ENCODE results near the gene GINS2.

GRCh38 chr16:85649411-85650134, 39.2 kb downstream of the GINS2 start:
- TF ChIP-seq CREB5 (CRISPR knock-in tag; IDR thresholded peaks at IDR 0.05; ENCODE audit: low read depth) (no peak), ESRRG (CRISPR knock-in tag; IDR thresholded peaks at IDR 0.05) (no peak), ZFP30 (CRISPR knock-in tag; IDR thresholded peaks at IDR 0.05) (no peak), GLIS3 (CRISPR knock-in tag; IDR thresholded peaks at IDR 0.05) (no peak), ARNTL (CRISPR knock-in tag; IDR thresholded peaks at IDR 0.05; ENCODE audit: borderline replicate concordance, low read depth) (no peak), SNAI2 (CRISPR knock-in tag; IDR thresholded peaks at IDR 0.05) (no peak)
- TF ChIP-seq, protein P1, sequence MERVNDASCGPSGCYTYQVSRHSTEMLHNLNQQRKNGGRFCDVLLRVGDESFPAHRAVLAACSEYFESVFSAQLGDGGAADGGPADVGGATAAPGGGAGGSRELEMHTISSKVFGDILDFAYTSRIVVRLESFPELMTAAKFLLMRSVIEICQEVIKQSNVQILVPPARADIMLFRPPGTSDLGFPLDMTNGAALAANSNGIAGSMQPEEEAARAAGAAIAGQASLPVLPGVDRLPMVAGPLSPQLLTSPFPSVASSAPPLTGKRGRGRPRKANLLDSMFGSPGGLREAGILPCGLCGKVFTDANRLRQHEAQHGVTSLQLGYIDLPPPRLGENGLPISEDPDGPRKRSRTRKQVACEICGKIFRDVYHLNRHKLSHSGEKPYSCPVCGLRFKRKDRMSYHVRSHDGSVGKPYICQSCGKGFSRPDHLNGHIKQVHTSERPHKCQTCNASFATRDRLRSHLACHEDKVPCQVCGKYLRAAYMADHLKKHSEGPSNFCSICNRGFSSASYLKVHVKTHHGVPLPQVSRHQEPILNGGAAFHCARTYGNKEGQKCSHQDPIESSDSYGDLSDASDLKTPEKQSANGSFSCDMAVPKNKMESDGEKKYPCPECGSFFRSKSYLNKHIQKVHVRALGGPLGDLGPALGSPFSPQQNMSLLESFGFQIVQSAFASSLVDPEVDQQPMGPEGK (CRISPR knock-in tag; IDR thresholded peaks at IDR 0.05; ENCODE audit: borderline replicate concordance): no peak
